ENCODE data around the gene TMEM38B.
"Not testable (repeated sequence)": the region's sequence is repeated elsewhere in the genome, so short reads cannot be mapped to it uniquely, and the experiment has no call there.

- not testable (repeated sequence) for TF ChIP-seq CTCF, POLR2AphosphoS5 (IDR thresholded peaks at IDR 0.05)
Observed at GRCh38 chr9:105731420-105731819, 37.1 kb downstream of the TMEM38B start.

Measured in breast epithelium (tissue), 3 donors.